Measurements from ENCODE around the gene NFE2L1.
A peak's percentile ranks its signal among the peaks of the same experiment; 100 is the strongest.
"Not testable (repeated sequence)": the region's sequence is repeated elsewhere in the genome, so short reads cannot be mapped to it uniquely, and the experiment has no call there.

NFE2L1 gene

GRCh38 chr17:48070195-48070594, 22.0 kb downstream of the NFE2L1 start:
- no peak for DNase-seq

- DNase-seq: no peak
These were observed 23.5 kb downstream of the NFE2L1 start for GRCh38 chr17:48071654-48072053.

- not testable (repeated sequence) for DNase-seq
These were observed 24.7 kb downstream of the NFE2L1 start for GRCh38 chr17:48072811-48073210.

- DNase-seq: not testable (repeated sequence)
These were observed 25.5 kb downstream of the NFE2L1 start for GRCh38 chr17:48073566-48074094.

- peak; percentile 54 to 76 for DNase-seq
These were observed 26.3 kb downstream of the NFE2L1 start for GRCh38 chr17:48074322-48075081.

GRCh38 chr17:48077152-48077551, 29.0 kb downstream of the NFE2L1 start:
- DNase-seq: not testable (repeated sequence)

GRCh38 chr17:48081858-48082257, 33.7 kb downstream of the NFE2L1 start:
- DNase-seq: no peak

- DNase-seq: no peak
These were observed 36.8 kb downstream of the NFE2L1 start for GRCh38 chr17:48084932-48085331.

GRCh38 chr17:48093341-48094045, 45.3 kb downstream of the NFE2L1 start:
- DNase-seq: no peak

GRCh38 chr17:48095611-48096010, 47.5 kb downstream of the NFE2L1 start:
- DNase-seq: no peak

- DNase-seq: no peak
These were observed 52.0 kb downstream of the NFE2L1 start for GRCh38 chr17:48100160-48100559.

GRCh38 chr17:48100591-48101011, 52.4 kb downstream of the NFE2L1 start:
- DNase-seq: peak; percentile 24 to 60

- peak; percentile 74 to 94 for DNase-seq
These were observed 53.0 kb downstream of the NFE2L1 start, which contains the start of gene CBX1 for GRCh38 chr17:48101012-48101720. CBX1 (minus strand) TSS chr17:48101478; CDS start chr17:48077004, 24,474 bp downstream.

- no peak for DNase-seq
These were observed 54.0 kb downstream of the NFE2L1 start for GRCh38 chr17:48102043-48102750.

- DNase-seq: no peak
These were observed 54.9 kb downstream of the NFE2L1 start for GRCh38 chr17:48102798-48103715.

- no peak for DNase-seq
These were observed 56.3 kb downstream of the NFE2L1 start for GRCh38 chr17:48104440-48104839.

GRCh38 chr17:48106802-48107136, 58.6 kb downstream of the NFE2L1 start:
- no peak for DNase-seq

- peak; percentile 68 to 88 for DNase-seq
These were observed 59.2 kb downstream of the NFE2L1 start, which contains the start of gene SNX11 for GRCh38 chr17:48107137-48108055. SNX11 (plus strand) TSS chr17:48107766; CDS start chr17:48112044, 4,278 bp downstream.

GRCh38 chr17:48110761-48111160, 62.6 kb downstream of the NFE2L1 start:
- no peak for DNase-seq

All from NCI-H446 (cell line).